Measurements from ENCODE around the gene ASAP2. TPM values are rescaled to one million over a fixed set of nuclear protein-coding genes. Genes with fewer than 3 reads are reported as not detected.

The ASAP2 gene
- total RNA-seq, 1 donor from 2014 or later: 29.5 TPM

- DNase-seq: no peak
Observed at GRCh38 chr2:9232166-9232479, 25.5 kb downstream of the ASAP2 start.

DNA sequence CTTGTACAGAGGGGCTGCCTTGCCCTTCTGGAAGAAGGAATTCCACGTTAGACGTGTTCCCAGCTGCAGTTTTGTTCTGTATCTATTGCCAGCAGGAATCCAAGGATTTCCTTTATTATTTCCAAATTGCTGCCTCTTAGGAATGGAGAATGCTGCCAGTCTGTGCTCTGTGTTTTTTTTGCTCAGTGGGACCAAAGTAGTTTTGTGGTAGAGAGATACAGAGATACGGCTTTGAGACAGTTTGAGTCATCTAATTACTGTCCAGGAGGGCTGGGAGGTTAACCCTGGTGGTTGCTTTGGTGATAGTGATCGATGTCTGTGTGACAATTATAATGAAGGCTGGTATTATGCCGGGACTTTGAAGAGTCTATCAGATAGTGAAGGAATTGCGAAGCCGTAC, 26.3 kb downstream of the ASAP2 start:
- DNase-seq: no peak

- no peak for DNase-seq
Observed at GRCh38 chr2:9234680-9235146, 28.1 kb downstream of the ASAP2 start.

DNA sequence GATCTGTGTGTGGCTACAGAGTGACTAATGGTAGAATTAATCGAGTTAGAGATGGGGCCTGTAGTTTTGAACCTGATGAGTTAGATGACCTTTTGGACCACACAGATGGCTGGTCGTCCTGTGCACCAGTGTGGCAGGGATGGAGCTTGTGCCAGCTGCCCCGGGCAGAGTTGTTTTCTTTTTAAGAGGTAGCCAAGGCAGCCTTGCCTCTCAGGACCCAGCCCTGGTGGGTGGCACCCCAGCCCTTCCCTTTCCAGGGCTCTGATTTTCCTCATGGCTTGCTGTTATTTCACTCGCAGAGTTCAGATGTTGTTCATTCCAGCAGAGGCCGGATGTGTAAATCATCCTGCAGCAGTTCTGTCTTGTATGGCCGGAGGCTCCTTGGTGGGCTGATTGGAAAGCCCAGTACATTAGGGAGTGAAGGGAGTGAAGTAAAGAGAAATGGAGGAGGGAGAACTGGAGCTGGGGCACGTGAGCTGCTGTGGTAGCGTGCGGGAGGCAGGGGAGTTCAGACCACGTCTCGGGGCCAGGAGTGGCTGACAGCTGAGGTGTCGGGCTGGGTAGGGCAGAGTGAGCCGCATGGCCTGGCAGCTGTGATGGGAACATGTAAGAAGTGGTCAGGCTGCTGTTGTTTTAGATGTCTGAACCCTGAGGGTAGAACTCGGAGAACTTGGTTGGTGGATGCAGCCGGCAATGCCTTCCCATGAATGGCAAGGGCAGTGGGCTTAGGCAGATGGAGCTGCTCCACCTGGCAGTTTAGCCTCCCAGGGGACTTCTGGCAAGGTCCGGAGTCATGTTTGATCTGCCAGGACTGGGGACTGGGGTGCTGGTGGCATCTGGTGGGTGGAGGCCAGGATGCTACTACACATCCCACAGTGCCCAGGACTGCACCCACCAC, 28.8 kb downstream of the ASAP2 start:
- DNase-seq: peak; percentile 50

DNA sequence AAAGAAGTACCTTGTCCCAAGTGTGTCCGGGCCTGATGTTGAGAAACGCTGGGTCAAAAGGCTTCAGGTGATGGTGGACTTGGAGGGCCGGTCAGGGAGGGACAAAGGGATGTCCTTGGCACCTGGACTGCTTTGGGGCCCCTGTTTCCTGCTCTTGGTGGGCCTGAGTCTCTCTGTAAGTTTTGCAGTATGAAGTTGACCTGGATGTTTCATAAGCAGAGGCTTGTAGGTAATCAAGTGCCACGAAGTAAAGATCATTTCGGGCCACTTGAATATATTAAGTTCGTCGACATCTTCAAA, 29.4 kb downstream of the ASAP2 start:
- no peak for DNase-seq

GRCh38 chr2:9236867-9237266, 30.3 kb downstream of the ASAP2 start:
- DNase-seq: no peak

- DNase-seq: no peak
Observed at GRCh38 chr2:9237831-9238230, 31.2 kb downstream of the ASAP2 start.

GRCh38 chr2:9238591-9239326, 32.1 kb downstream of the ASAP2 start:
- peak; percentile 69 for DNase-seq

DNA sequence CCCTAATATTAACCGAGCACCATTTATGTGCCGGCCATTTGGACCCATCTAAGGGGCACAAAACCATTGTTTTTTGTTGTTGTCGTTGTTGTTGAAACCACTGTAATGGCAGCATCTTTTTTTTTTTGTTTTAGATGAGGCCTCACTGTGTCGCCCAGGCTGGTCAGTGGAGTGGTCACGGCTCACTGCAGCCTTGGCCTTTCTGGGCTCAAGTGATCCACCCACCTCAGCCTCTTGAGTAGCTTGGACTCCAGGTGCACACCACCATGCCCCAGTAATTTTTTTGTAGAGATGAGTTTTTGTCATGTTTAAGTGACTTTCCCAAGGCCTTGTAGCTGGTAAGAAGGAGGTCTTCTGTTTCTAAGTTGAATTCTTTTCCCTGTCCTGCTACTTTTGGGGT, 33.0 kb downstream of the ASAP2 start:
- DNase-seq: no peak

GRCh38 chr2:9240745-9241144, 34.1 kb downstream of the ASAP2 start:
- no peak for DNase-seq

DNA sequence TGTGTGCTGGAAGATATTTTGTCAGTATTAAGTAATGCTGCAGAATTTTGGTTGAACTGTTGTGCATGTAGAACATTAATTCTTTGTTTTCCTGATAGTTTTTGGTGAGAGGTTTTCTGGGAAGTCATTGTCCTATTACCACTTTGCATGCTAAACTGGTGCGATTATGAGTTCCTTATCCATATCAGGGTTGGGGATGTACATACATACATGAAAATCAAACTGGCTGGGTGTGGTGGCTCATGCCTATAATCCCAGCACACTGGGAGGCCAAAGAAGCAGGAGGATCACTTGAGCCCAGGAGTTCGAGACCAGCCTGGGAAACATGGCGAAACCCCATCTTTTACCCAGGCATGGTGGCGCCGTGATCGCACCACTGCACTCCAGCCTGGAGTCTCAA, 34.6 kb downstream of the ASAP2 start:
- DNase-seq: no peak

- no peak for DNase-seq
Observed at GRCh38 chr2:9243357-9243756, 36.7 kb downstream of the ASAP2 start.

GRCh38 chr2:9244985-9245544, 38.5 kb downstream of the ASAP2 start:
- no peak for DNase-seq

- DNase-seq: peak; percentile 49
Observed at GRCh38 chr2:9247177-9247576, 40.6 kb downstream of the ASAP2 start.

- DNase-seq: peak; percentile 55
Observed at GRCh38 chr2:9247786-9248185, 41.2 kb downstream of the ASAP2 start.

GRCh38 chr2:9248363-9248762, 41.8 kb downstream of the ASAP2 start:
- no peak for DNase-seq

- no peak for DNase-seq
Observed at GRCh38 chr2:9249020-9249800, 42.6 kb downstream of the ASAP2 start.

DNA sequence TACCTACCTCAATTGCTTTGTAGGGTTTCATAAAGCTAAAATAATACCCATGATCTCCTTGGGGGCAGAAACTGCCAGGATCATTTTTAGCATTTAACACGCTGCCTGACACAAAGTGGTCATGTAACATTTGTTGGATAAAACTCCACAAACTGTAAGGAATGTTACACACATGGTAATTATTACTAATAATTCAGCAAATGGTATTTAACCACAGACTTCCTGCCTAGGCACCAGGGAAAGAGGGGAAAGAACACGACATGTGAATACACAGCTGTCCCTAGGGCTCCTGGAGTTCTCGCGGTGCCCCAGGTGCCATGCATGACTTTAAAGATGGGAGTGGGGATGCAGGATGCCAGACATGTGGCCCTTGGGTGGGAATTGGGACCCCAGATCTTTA, 43.5 kb downstream of the ASAP2 start:
- no peak for DNase-seq

GRCh38 chr2:9250498-9251153, 44.0 kb downstream of the ASAP2 start:
- DNase-seq: no peak

DNA sequence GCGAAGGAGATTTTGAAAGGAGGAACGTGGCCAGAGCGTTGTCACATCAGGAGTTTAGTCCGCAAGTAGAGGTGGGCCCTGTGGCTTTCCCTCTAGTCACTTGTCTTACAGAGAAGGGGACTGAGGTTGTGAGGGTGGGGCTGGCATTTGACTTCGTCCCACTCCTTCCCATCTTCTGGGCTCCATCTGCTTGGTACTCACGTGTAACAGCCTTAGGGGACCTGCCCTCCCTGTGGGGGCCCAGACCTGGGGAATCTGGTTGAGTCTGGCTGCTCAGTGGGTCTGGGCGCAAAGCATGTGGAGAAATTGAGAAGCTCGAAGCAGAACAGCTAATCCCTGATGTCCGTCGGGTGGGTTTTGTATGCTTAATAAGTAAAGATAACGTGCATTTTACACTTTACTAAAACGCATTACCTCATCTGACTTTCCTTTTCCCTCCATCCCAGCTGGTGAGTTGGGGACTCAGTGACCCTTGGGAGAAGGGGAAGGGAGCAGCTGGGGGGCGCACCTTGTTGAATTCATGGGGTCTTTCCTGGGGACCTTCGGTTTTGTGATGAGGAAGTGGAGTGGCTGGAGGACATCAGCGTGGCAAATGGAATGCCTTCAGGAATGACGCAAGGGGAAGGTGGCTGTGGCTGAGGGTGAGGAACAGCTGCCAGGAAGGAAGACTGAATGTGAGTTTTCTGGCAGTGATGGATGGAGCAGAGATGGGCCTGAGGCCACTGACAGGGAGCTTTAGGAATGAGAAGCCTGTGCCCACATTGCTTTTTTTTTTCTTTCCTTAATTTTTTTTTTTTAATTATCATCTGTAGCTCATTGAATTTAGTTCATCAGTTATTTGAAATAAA, 44.8 kb downstream of the ASAP2 start:
- peak; percentile 75 for DNase-seq

- no peak for DNase-seq
Observed at GRCh38 chr2:9252002-9252357, 45.4 kb downstream of the ASAP2 start.
